GM18526 (cell line): ENCODE data around the gene IL1RL2.

Source experiments
- POLR2A ChIP-seq: IDR thresholded peaks from 3 replicates; pipeline ENCODE4 v1.6.1; 2011; ENCODE audit not compliant: insufficient read length; ENCODE audit errors: extremely low read depth

IL1RL2 gene

DNA sequence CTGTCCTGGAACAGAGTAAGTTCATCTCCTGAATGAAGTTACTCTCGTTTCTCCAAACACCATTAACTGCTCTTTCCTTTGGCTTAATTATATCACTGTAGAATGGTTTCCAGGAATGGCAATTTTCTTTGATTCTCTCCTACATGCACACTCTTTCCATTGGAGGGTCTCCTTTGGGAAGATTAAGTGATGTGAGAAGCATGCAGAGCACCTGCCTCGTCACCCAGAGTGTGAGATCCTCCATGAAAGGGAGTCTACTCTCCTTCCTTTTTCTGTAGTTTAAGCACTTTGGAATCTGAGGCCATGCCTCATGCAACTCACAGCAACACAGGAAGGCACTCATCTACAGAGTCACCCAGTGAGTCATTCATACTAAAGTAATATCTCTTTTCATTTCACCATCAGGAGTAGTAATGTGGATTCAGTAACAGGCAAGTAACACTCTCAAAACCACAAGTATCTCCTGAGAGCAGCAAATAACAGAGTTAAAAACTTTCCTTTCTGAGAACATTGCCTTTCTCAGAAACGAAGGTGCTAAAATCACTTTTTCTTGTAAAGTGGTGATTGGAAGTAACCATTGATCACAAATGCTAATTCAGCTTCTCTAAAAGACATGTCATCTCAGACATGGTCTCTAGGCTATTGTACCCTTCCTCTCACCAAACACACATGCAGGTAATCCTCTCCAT, 71.7 kb downstream of the IL1RL2 start:
- no peak for TF ChIP-seq POLR2A

DNA sequence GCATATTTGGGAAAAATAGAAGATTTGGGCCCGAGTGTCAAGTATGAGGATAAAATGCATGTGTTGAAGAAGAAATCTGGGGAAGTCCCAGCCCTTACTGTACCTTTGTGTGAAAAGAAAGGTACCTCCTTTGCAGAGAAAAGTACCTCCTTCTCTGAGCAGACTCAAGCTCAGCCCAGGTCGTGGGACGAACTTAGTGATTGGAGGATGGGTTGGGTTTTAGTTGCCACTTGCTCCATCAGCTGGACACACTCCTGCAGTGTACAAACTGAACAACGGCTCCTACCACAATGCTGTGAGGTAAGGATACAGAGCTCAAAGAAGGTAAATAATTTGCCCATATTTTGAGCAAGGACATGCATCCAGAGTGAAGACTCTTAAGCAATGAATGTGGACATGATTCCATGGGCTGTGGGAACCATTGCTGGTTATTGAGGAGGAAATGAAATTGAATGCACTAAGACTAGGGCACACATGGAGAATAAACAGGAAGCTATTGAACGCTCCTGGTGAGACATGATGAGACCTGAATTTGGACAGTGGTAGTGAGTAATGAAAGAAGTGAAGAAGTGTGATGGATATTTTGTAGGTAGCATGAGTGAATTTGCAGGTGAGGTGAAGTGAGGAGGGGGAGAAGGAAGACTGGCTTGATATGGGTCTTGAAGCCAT, 74.8 kb downstream of the IL1RL2 start:
- TF ChIP-seq POLR2A, result no peak

DNA sequence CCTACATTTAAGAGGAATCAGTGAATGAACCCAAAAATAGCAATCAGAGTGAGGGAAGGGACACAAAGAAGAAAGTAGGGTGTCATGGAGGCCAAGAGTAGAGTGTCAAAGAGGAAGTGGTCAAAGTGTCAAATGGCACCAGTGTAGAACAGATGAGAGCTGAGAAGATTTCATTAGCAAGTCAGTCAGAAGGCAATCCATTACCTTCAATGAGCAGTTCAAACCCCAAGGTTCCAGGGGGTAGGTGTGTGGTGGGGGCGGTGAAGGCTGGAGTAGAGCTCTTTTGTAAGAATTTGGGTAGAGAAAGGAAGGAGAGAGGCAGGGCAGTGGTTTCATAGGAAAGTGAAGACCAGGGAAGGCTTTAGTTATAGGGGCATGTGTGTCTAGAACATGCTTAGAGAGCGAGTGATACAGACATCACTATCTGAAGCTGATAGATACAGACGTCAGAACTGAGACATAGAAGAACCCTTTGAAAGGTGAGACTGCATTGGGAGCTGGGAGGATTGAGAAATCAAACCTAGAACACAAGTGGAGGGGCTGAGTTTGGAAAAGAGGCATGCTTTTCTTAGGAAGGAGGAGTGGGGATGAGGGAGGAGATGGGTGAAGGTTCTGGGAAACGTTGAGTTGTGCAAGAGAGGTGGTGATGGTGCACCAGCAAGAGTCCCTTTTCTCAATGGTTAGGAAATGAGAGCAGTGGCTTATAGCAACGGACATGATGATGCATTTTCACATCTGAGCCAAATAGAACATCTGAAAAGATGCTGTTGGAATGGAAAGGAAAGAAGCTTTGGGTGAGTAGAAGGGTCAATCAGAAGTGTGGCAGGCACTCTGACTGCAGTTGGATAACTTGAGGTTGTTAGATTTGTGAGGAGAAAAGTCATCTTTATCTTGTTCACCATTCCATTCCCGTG, 75.7 kb downstream of the IL1RL2 start:
- no peak for TF ChIP-seq POLR2A

DNA sequence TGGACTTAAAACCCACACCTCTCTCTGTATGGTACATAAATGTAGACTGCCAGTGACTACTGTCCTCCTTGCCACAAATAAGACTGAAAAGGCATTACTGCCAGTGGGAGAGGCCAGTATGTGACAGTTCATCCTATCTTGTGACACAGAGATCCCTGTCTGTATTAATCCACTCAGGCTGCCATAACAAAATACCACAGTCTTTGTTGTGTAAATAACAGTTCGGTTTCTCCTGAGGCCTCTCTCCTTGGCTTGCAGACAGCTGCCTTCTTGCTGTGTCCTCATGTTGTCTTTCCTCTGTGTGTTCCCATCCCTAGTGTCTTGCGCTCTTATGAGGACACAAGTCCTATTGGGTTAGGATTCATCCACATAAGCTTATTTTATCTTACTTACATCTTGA, 78.1 kb downstream of the IL1RL2 start:
- TF ChIP-seq POLR2A, result no peak

DNA sequence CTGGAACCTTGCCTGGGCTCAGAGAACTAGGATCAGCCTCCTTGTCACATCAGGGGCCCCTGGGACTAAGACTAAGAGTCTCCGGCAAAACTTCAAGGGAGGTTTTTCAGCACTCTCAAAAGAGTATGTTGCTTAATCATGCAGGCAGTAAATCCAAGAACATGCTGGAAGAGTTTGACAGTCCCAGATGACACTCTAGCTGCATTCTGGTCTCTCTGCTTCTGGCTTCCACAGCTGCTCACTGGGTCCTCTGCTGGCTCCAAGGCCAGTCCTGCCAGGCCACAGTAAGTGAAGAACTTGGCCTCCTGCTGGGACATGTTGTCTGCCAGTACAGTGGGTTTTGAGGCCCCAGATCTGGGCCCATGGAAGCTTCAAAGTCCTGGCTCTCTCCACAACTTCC, 79.4 kb downstream of the IL1RL2 start:
- no peak for TF ChIP-seq POLR2A

DNA sequence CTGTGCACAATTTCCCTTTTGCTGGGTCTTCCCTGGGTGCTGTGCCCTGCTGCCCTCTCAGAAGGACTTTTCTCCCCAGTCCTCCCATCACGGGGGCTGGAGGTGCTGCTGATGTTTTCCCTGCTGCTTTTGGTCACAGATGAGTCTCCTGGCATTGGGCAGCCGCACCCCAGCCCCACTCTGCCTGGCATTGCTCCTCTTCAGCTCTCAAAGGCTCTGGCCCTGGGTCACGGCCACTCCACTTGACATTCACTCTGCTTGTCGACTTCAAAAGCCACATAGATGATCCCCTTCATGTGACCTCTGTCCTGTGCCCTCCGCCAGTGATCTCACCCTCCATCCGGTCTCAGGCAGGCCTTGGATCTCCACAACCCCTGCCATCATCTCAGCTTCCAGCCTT, 81.0 kb downstream of the IL1RL2 start:
- TF ChIP-seq POLR2A, result no peak

DNA sequence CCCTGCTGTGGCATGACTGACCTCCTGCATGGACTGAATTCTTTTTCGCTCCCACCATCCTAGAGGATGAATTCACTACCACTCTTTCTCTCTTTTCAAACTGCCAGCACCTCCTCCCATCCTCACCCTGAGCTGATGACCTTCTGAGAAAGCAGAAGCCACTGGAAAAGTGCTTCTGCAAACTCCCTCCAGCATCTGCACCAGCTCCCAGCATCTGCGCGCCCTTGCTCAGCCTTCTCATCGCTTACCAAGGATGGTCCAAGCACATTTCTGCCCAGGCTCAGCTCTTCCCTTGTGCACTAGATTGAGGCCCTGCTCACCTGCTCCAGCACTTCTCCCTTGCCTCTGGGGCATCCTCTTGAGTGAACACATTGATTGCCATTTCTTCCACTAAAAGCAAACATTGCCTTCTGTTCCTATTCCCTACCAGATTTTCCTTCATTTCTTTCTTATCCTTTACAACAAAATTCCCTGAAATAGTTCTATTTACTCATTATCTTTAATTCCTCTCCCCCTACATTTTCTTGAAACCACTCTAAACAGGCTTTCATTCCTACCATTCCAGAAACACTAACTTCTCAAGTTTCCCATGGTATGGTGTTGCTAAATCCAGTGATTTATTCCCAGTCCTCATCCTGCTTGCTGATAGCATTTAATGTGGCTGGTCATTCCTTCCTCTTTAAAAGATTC, 81.8 kb downstream of the IL1RL2 start:
- no peak for TF ChIP-seq POLR2A

DNA sequence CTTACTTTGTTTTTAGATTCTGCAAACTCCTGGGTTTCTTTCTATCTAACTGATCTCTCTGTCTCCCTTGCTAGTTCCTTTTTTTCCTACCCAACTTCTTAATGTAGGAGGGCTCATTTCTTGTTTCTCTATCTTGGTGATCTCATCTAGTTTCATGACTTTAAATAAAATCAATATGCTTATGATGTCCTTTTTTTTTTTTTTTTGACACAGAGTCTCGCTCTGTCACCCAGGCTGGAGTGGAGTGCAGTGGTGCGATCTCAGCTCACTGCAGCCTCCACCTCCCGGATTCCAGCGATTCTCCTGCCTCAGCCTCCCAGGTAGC, 82.3 kb downstream of the IL1RL2 start:
- no peak for TF ChIP-seq POLR2A

DNA sequence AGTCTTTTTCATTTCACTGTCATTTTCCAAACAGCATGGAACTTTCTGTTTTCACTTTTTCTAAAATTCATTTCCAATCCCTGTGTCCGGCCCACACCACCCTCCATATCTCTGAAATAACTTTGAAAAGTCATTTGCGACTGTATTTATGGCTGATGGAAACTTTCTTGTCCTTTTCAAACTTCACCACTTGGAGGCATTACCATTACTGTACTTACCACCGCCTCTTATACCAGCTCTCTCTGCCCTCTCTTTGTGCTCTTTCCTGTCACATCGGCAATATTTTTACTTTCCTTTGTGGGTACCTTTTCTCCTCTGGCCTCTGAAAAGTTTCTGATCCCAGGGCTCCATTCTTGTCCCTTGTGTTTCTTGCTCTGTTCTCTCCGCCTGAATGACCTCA, 85.0 kb downstream of the IL1RL2 start:
- no peak for TF ChIP-seq POLR2A

DNA sequence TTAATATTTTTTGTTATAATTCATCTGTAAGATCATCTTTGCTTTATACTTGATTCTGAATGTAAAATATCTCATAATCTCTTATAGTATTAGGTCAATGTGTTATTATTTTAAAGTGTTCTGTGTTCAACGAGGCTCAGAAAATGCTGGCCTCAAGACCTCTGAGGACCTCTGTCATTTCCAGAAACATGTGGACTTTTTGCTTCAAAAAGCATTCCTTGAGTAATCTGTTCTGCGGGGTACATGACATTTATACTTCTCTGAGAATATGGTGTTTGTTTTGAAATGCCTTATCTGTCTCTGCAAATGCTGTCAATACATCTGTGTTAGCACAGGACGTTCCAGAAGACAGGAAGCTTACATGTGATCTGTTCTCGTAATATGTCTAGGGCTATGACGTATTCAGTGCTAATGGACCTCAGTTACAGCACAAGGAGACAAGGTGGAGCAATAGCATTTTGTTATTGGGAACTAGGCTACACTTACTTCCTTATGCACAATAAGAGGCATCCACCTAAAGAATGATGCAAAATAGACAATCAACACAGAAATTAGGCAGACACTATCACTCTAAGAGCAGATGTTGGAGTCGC, 86.9 kb downstream of the IL1RL2 start:
- TF ChIP-seq POLR2A, result no peak

DNA sequence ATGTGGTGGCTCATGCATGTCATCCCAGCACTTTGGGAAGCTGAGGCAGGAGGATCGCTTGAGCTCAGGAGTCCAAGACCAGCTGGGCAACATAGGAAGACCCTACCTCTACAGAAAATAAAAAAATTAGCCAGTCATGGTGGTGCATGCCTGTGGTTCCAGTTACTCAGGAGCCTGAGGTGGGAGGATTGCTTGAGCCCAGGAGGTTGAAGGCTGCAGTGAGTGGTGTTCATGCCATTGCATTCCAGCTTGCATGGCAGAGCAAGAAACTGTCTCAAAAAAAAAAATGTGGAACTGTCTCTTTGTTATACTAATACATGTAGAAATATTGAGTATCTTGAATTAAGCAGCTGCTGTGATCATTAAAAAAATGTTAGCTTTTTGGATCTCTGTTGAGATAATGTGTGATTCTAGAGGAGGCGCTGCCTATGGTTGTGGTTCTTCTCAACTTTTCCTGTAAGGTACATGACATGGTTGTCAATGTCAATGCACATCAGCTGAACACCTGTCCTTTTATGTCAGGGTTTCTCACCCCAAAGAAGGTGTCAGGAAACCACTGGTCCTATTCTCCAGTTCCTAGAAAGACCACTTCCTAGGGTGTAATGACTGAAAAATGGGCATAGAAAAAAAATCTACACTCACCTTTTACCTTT, 89.9 kb downstream of the IL1RL2 start:
- no peak for TF ChIP-seq POLR2A

DNA sequence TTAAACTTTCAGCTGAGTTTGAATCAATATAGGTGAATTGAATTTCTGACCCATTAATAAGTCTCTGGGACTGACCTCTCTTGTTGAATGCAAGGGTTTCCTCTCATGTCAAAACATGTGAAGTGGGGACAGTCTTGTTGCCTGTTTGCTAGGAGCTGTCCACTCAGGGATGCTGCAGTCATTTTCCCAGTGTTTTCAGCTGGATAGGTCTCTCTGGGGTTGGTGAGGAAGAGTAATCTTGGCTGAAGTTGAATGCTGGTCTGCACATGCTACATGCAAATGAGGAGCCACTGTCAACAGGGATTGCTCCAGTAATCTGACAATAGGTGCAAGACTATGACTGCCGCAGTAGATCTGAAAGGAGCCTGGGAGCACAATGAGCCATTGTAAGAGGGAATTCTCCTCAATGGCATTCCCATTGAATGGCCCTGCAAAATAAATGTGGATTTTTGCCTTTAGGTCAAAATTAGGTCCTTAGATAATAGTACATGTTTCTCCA, 90.4 kb downstream of the IL1RL2 start:
- no peak for TF ChIP-seq POLR2A

DNA sequence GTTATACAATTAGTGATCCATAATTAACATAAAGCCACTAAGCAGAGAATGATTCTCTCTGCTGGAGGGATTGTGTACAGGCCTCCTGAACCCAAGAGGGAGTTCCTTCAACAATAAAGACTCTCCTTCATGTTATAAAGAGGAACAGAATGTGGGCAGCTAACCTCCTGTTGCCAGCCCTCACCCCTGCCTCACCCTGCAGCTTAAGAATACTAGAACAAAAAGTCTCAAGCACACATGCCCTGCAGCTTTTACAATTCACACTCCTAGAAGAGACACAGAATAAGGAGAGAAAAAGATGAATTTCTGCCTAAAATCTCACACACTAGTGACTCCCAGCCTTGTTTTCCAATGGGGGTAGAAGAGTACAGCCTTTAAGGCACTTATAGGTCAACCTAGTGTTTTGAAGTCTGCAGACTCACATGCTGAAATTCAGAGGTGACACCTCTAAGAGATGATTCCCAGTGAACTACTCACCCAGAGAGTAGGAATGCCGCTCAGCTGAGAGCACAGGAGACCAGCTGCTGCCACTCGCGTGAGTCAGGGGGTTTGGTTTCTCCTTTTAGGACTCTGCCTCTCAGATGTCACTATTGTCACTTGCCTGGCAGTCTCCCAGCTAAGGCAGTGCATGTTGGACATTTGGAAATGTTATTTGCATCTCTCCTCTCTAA, 92.0 kb downstream of the IL1RL2 start:
- TF ChIP-seq POLR2A, result no peak

DNA sequence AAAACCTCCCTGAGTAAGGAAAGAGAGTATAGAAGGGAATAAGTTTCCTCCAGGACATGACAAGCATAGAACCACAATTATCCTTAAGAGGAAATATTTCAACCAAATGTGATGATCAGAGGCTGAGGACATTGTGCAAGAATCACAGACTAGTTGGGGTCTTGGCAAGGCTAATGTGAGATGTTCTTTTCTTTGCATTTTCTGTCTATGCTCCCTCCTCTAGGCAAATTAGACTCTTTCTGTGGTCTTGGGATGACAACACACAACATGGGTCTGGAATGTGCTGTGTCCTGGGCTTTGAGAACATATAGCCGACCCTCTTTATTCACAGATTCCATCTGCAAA, 92.5 kb downstream of the IL1RL2 start:
- TF ChIP-seq POLR2A, result no peak
